HG02870 (cell line): ENCODE results near the gene PRUNE2.

Experiments used
- ATAC-seq: cut with Tn5 transposase; IDR thresholded peaks from one replicate; pipeline ENCODE4 v1.9.1; 2021; ENCODE audit warnings: mild to moderate bottlenecking, moderate library complexity; ENCODE audit not compliant: unreplicated experiment

Gene PRUNE2

DNA sequence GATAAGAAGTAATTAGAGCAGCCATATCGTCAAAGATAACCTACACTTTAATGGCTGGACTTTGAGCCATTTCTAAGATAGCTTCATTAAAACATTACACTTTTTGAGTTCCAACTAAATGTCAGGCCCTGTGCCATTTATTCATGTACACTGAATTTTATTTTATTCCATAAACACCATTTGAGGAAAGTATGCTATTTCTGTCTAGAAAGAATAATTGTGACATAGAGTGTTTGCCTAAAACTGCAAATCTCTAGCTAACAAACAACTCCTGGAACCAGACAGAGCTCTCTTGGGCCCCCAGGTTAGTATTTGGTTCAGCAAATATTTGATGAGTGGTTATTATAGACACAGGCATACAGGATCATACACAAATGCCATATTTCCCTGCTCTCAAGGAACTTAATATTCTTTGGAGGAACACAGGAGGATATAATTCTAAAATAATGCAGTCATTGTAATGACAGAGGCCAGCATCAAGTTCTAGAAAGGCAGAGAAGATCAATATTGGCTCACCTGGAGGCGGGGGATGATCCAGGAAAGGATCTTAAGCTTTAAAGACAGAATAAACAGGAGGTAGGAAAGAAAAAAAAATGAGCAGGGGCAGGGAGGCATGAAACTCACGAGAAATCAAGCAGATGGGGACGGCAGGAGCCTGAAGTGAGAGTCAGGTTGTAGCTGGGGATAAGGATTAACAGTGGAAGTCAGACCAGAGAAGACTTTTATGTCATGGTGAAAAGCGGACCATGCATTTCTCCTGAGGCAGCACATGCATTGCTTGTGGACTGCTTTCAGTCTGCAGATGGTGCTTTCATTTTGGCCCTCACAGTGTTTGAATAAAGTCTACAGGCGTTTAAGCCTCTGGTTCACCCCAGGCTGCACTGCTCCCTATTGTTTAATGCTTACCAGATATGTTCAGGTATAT, 319.3 kb downstream of the PRUNE2 start:
- ATAC-seq = no peak

DNA sequence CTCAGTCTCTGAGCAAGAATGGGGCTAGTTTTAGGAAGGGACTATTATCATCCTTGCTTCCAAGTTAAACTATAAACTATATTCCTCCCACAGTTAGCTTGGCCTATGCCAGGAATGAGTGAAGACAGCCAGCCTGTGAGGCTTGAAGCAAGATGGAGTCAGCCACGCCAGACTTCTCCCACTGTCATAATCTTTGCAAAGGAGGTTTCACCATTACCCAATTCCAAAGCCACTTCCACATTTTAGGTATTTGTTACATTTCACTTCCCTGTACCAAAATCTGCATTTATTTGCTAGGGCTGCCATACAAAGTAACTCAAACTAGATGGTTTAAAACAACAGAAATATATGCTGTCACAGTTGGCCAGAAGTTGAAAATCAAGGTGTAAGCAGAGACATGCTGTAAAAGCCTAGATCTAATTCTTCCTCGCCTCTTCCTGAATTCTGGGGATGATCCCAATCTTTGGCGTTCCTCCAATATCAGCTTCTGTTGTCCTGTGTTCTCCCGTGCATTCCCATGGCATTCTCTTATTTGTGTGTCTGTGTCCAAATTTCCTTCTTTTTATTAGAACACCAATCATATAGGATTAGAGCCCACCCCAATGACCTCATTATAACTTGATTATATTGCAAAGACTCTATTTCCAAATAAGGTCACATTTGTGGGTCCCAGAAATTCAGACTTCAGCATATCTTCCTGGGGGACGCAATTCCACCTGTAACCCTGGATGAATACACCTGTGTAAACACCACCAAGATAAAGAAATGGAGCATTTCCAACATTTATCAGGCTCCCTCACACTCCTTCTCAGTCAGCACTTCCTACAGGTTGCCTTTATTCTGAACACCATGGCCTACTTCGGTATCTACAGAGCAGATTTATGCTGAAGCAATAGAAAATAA, 320.2 kb downstream of the PRUNE2 start:
- no peak for ATAC-seq

GRCh38 chr9:76583256-76583655, 322.7 kb downstream of the PRUNE2 start:
- ATAC-seq = no peak

DNA sequence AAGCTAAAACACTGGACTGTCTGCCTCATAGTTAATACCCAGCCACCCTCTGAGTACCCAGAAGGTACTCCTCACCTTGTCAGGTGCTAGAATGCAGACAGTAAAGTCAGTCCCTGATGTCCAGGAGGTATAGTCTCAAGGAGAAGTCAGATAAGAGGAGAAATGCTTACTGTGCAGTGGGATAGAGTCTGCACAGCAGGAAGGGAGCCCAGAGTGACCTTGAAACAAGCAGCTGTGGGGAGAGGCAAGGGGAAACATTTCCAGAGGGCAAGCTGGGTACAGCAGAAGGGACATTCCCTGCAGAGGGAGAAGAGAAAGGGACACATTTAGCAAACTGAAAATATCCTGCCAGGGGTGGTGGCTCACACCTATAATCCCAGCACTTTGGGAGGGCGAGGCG, 324.2 kb downstream of the PRUNE2 start:
- no peak for ATAC-seq

DNA sequence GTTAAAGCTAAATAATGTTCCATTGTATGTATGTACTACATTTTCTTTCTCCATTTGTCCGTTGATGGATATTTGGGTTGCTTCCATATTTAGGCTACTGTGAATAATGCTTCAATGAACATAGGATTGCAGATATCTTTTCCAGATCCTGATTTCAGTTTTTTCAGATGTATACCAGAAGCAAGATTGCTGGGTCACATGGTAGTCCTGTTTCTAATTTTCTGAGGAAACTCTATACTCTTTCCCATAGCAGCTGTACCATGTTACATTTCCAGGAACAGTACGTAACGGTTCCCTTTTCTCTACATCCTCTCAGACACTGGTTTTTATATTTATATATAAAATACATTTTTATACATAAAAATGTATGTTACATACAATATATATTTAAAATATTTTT, 325.1 kb downstream of the PRUNE2 start:
- no peak for ATAC-seq

- no peak for ATAC-seq
Measured at GRCh38 chr9:76580188-76580587, 325.7 kb downstream of the PRUNE2 start.

DNA sequence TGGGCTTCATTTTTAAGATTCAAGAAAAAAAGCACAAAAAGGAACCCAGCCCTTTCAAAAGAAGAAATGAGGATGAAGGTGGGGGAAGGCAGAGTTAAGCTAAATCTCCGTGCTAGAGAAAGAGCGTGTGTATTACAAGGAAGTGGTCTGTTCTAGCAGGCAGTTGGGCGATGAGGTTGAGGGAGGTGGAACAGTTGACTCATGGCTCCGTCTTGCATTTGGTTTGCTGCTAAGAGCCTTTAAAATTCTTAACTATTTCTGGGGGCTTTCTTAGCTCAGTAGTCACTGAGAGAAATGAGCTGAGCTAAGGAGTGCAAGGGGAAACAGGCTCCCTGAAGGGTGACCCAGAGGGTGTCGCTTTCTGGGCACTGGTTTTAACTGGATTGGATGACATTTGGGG, 329.6 kb downstream of the PRUNE2 start:
- peak; percentile 80 for ATAC-seq

DNA sequence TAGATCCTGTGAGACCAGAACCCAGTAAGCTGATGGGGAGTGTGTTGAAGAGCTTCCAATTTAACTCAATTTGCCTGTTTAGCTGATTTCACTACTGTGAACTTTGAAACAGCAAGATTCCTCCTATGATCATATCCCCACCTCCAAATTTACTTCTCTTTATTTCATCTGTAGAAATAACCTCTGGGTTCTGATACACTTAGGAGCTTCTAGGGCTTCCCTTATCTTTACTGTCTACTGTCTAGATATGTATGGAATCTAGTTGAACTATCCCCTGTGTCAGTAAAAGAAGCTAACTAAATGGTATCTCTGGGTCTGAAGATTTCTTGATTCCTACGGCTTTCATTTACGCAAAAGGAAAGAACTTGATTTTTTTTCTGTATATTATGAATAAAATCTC, 330.2 kb downstream of the PRUNE2 start:
- ATAC-seq = no peak

GRCh38 chr9:76573905-76574760, 331.8 kb downstream of the PRUNE2 start:
- no peak for ATAC-seq

- no peak for ATAC-seq
Measured at GRCh38 chr9:76573408-76573807, 332.5 kb downstream of the PRUNE2 start.

DNA sequence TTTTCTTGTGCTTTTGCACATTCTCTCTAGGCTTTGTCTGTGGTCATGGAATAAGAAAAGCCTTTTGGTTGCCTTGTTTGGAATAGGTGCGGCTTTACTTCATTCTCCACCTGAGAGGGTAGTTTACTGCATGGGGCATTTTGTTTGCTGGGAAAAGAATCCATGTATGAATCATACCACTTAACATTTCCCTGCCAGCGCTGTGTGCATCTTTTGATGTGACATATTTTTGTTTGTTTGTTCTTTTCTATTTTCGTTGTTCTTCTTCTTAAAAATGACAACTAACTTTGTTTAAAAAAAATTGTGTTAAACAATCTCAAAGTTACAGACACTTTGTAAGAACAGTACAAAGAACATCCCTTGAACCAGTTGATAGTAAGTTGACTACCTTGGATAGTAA, 333.8 kb downstream of the PRUNE2 start:
- no peak for ATAC-seq

GRCh38 chr9:76571743-76572146, 334.2 kb downstream of the PRUNE2 start:
- ATAC-seq = no peak

- ATAC-seq = peak; percentile 90
Measured at GRCh38 chr9:76571288-76571687, 334.6 kb downstream of the PRUNE2 start.

DNA sequence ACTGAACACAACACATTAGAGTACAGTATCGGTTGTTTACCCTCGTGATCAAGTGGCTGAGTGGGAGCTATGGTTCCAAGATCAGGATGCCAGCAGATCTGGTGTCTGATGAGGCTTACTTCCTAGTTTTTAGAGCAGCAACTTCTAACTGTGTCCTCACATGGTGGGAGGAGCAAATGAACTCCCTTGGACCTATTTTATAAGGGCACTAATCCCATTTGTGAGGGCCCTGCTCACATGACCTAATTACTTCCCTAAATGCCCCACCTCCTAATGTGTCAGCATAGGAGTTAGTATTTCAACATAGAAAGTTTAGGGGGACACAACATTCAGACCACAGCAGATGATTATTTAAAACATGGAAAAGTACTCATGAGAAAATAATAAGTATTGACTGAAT, 335.1 kb downstream of the PRUNE2 start:
- ATAC-seq = no peak

GRCh38 chr9:76567086-76567485, 338.8 kb downstream of the PRUNE2 start:
- no peak for ATAC-seq

DNA sequence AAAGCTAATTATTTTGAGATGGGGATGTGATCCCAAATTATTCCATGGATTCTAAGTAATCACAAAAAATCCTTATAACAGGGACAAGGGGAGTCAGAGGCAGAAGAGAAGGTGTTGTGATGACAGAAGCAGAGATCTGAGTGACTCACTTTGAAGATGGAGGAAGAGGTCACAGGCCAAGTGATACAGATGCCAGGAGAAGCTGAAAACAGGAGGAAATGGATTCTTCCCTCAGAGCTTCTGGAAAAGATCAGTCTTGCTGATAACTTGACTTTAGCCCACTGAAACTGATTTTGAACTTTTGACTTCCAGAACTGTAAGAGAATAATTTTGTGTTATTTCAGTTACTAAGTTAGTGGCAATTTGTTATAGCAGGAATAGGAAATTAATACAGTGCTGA, 341.6 kb downstream of the PRUNE2 start:
- ATAC-seq = no peak

GRCh38 chr9:76562511-76562911, 343.4 kb downstream of the PRUNE2 start:
- peak; percentile 81 for ATAC-seq

DNA sequence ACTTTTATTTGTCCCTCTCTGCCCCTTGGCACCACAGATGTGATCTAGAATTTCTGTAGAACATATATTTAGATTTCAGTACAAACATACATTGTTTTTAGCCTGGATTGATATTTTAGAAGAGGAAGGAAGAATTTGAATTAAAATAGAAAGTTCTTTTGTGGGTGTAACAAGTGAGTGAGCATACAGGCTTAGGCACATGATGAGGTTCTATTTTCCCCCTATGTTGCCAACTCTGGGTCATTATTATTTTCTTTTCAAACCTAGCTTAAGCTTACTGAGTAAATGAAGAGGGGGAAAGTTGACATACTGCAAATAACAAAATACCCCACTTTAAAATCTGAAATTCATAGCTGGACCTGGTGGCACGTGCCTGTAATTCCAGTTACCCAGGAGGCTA, 344.0 kb downstream of the PRUNE2 start:
- ATAC-seq = peak; percentile 5
